ENCODE data around the gene KNDC1. TPM values are rescaled to one million over a fixed set of nuclear protein-coding genes. Genes with fewer than 3 reads are reported as not detected.
"Not testable (repeated sequence)": the region's sequence is repeated elsewhere in the genome, so short reads cannot be mapped to it uniquely, and the experiment has no call there.

KNDC1 gene
- total RNA-seq: under 1 TPM in 1 of 2 donors, not detected in 1; 0.07 TPM

- Mint-ChIP-seq H3K27ac (no peak within 1 kb of the TSS), H3K36me3 (no peaks in the 10 kb centered on the region), H3K9me3 (no peaks in the 10 kb centered on the region)
- peak; percentile 33 to 80 for ATAC-seq
- DNase-seq (ENCODE audit: low spot score in 2 of 2): no peak
Observed at GRCh38 chr10:133159950-133160825, at the start of gene KNDC1. TSS of gene KNDC1 (plus strand) at chr10:133160219. CDS start at chr10:133160468, 249 bp downstream.

GRCh38 chr10:133110609-133111275 is 49.3 kb upstream of the KNDC1 start:
- DNase-seq (ENCODE audit: low spot score in 2 of 2): no peak
- Mint-ChIP-seq H3K27ac (no peak overlapping the region), H3K9me3 (peaks cover 26% of the 10 kb centered on the region in 2 donors), H3K36me3 (peaks cover 16 to 27% of the 10 kb centered on the region in 2 donors)
- ATAC-seq: no peak

GRCh38 chr10:133111640-133112039 is 48.4 kb upstream of the KNDC1 start:
- peaks cover 16 to 27% of the 10 kb centered on the region in 2 donors for H3K36me3 Mint-ChIP-seq
- ATAC-seq; DNase-seq (ENCODE audit: low spot score in 2 of 2); H3K27ac Mint-ChIP-seq: not testable (repeated sequence)
- H3K9me3 Mint-ChIP-seq: peaks cover 26% of the 10 kb centered on the region in 2 donors

- H3K9me3 Mint-ChIP-seq: peaks cover 10 to 14% of the 10 kb centered on the region in 2 donors
- ATAC-seq (no peak), DNase-seq (ENCODE audit: low spot score in 2 of 2) (no peak)
- no peak overlapping the region for H3K27ac Mint-ChIP-seq
- H3K36me3 Mint-ChIP-seq: peaks cover 0 to 10% of the 10 kb centered on the region in 2 donors
Observed at GRCh38 chr10:133113146-133113830, 46.7 kb upstream of the KNDC1 start.

- Mint-ChIP-seq H3K27ac (no peak overlapping the region), H3K9me3 (peaks cover 9 to 14% of the 10 kb centered on the region in 2 donors), H3K36me3 (peaks cover 0 to 6% of the 10 kb centered on the region in 2 donors)
- peak in 1 of 2 donors; percentile 34 for DNase-seq (ENCODE audit: low spot score in 2 of 2)
- ATAC-seq: no peak
Observed at GRCh38 chr10:133113847-133114246, 46.2 kb upstream of the KNDC1 start.

GRCh38 chr10:133114251-133114650 is 45.8 kb upstream of the KNDC1 start:
- Mint-ChIP-seq H3K36me3 (peaks cover 0 to 5% of the 10 kb centered on the region in 2 donors), H3K27ac (no peak overlapping the region), H3K9me3 (peaks cover 7 to 13% of the 10 kb centered on the region in 2 donors)
- ATAC-seq (no peak), DNase-seq (ENCODE audit: low spot score in 2 of 2) (peak in 1 of 2 donors; percentile 21)

GRCh38 chr10:133114726-133115452 is 45.1 kb upstream of the KNDC1 start:
- no peak overlapping the region for H3K27ac Mint-ChIP-seq
- ATAC-seq (no peak), DNase-seq (ENCODE audit: low spot score in 2 of 2) (peak in 1 of 2 donors; percentile 48)
- H3K9me3 Mint-ChIP-seq: peaks cover 3 to 8% of the 10 kb centered on the region in 2 donors
- no peaks in the 10 kb centered on the region for H3K36me3 Mint-ChIP-seq

GRCh38 chr10:133115453-133115842 is 44.6 kb upstream of the KNDC1 start:
- H3K36me3 Mint-ChIP-seq: no peaks in the 10 kb centered on the region
- H3K27ac Mint-ChIP-seq: no peak overlapping the region
- peaks cover 3 to 8% of the 10 kb centered on the region in 2 donors for H3K9me3 Mint-ChIP-seq
- DNase-seq (ENCODE audit: low spot score in 2 of 2): no peak
- no peak for ATAC-seq

GRCh38 chr10:133115976-133116375 is 44.0 kb upstream of the KNDC1 start:
- H3K9me3 Mint-ChIP-seq: peaks cover 3 to 8% of the 10 kb centered on the region in 2 donors
- no peaks in the 10 kb centered on the region for H3K36me3 Mint-ChIP-seq
- no peak for ATAC-seq
- H3K27ac Mint-ChIP-seq: no peak overlapping the region
- DNase-seq (ENCODE audit: low spot score in 2 of 2): peak in 1 of 2 donors; percentile 41

- peak in 1 of 2 donors; percentile 48 for DNase-seq (ENCODE audit: low spot score in 2 of 2)
- ATAC-seq: no peak
- Mint-ChIP-seq H3K27ac (no peak overlapping the region), H3K36me3 (no peaks in the 10 kb centered on the region), H3K9me3 (peaks cover 3 to 8% of the 10 kb centered on the region in 2 donors)
Observed at GRCh38 chr10:133116455-133116854, 43.6 kb upstream of the KNDC1 start.

GRCh38 chr10:133117036-133117687 is 42.9 kb upstream of the KNDC1 start:
- ATAC-seq (no peak), DNase-seq (ENCODE audit: low spot score in 2 of 2) (peak in 1 of 2 donors; percentile 31)
- Mint-ChIP-seq H3K36me3 (no peaks in the 10 kb centered on the region), H3K9me3 (peaks cover 3 to 8% of the 10 kb centered on the region in 2 donors), H3K27ac (no peak overlapping the region)

- peak in 1 of 2 donors; percentile 49 for DNase-seq (ENCODE audit: low spot score in 2 of 2)
- H3K9me3 Mint-ChIP-seq: peaks cover 3 to 8% of the 10 kb centered on the region in 2 donors
- no peaks in the 10 kb centered on the region for H3K36me3 Mint-ChIP-seq
- H3K27ac Mint-ChIP-seq: no peak overlapping the region
- no peak for ATAC-seq
Observed at GRCh38 chr10:133117688-133118071, 42.3 kb upstream of the KNDC1 start.

- Mint-ChIP-seq H3K36me3 (no peaks in the 10 kb centered on the region), H3K27ac (no peak overlapping the region), H3K9me3 (peaks cover 3 to 8% of the 10 kb centered on the region in 2 donors)
- ATAC-seq (no peak), DNase-seq (ENCODE audit: low spot score in 2 of 2) (no peak)
Observed at GRCh38 chr10:133121479-133121878, 38.5 kb upstream of the KNDC1 start.

- Mint-ChIP-seq H3K36me3 (no peaks in the 10 kb centered on the region), H3K27ac (no peak overlapping the region), H3K9me3 (peaks cover 3 to 8% of the 10 kb centered on the region in 2 donors)
- DNase-seq (ENCODE audit: low spot score in 2 of 2) (peak in 1 of 2 donors; percentile 31), ATAC-seq (no peak)
Observed at GRCh38 chr10:133122171-133122935, 37.7 kb upstream of the KNDC1 start.

Measured in activated naive CD4-positive, alpha-beta T cell treated with anti-CD3 and anti-CD28 coated beads, Interleukin-2, amount 50 U/mL, for 72 hours (primary cell).